ENCODE measurements around the gene WDR43. TPM values are rescaled to one million over a fixed set of nuclear protein-coding genes. Genes with fewer than 3 reads are reported as not detected.

The WDR43 gene
- total RNA-seq, 1 experiment from 2014 or later: 85.6 TPM

- no TSS peak for BruUV-seq (replicated peaks)
- H3K9me3 Mint-ChIP-seq (ENCODE audit: low read depth, unreplicated experiment): no peaks in the 10 kb centered on the region
- intact Hi-C loops (cut with micrococcal nuclease; ENCODE audit: unreplicated experiment): no loop called here
- no peak overlapping the region for H3K4me3 Mint-ChIP-seq (ENCODE audit: low read depth, unreplicated experiment)
- TF ChIP-seq CTCF (IDR thresholded peaks at IDR 0.05; ENCODE audit: unreplicated experiment): no peak
- no peaks in the 10 kb centered on the region for H3K27me3 Mint-ChIP-seq (ENCODE audit: unreplicated experiment)
- DNase-seq: no peak
- H3K4me1 Mint-ChIP-seq (ENCODE audit: low read depth, unreplicated experiment): no peaks in the 10 kb centered on the region
- peaks cover 82% of the 10 kb centered on the region for H3K36me3 Mint-ChIP-seq (ENCODE audit: insufficient read depth, unreplicated experiment)
- no peak overlapping the region for H3K27ac Mint-ChIP-seq (ENCODE audit: unreplicated experiment)
- CTCF ChIA-PET: interaction anchor here (0.6 kb wide), 1 partner anchor 365 kb away, joined by 5 read pairs; no protein-coding TSS in a partner anchor
Measured at GRCh38 chr2:28934769-28935168, 40.3 kb downstream of the WDR43 start.

GRCh38 chr2:28941008-28941407 is 46.5 kb downstream of the WDR43 start:
- intact Hi-C loops (cut with micrococcal nuclease; ENCODE audit: unreplicated experiment): no loop called here
- H3K27me3 Mint-ChIP-seq (ENCODE audit: unreplicated experiment): no peaks in the 10 kb centered on the region
- H3K4me3 Mint-ChIP-seq (ENCODE audit: low read depth, unreplicated experiment): no peak overlapping the region
- TF ChIP-seq CTCF (IDR thresholded peaks at IDR 0.05; ENCODE audit: unreplicated experiment): no peak
- CTCF ChIA-PET: no interaction called here
- peaks cover 67% of the 10 kb centered on the region for H3K36me3 Mint-ChIP-seq (ENCODE audit: insufficient read depth, unreplicated experiment)
- no peaks in the 10 kb centered on the region for H3K4me1 Mint-ChIP-seq (ENCODE audit: low read depth, unreplicated experiment)
- no peak for DNase-seq
- no peaks in the 10 kb centered on the region for H3K9me3 Mint-ChIP-seq (ENCODE audit: low read depth, unreplicated experiment)
- BruUV-seq (replicated peaks): no TSS peak
- H3K27ac Mint-ChIP-seq (ENCODE audit: unreplicated experiment): no peak overlapping the region

- Mint-ChIP-seq H3K36me3 (ENCODE audit: insufficient read depth, unreplicated experiment) (peaks cover 54% of the 10 kb centered on the region), H3K27ac (ENCODE audit: unreplicated experiment) (no peak overlapping the region), H3K4me1 (ENCODE audit: low read depth, unreplicated experiment) (peaks cover 4% of the 10 kb centered on the region), H3K9me3 (ENCODE audit: low read depth, unreplicated experiment) (peaks cover 3% of the 10 kb centered on the region), H3K27me3 (ENCODE audit: unreplicated experiment) (no peaks in the 10 kb centered on the region), H3K4me3 (ENCODE audit: low read depth, unreplicated experiment) (no peak overlapping the region)
- DNase-seq: no peak
- CTCF ChIA-PET: interaction anchor here (0.7 kb wide), 1 partner anchor 19 kb away, joined by 4 read pairs; no protein-coding TSS in a partner anchor
- BruUV-seq (replicated peaks): no TSS peak
- intact Hi-C loops (cut with micrococcal nuclease; ENCODE audit: unreplicated experiment): no loop called here
- no peak for TF ChIP-seq CTCF (IDR thresholded peaks at IDR 0.05; ENCODE audit: unreplicated experiment)
Measured at GRCh38 chr2:28944535-28945248, 50.2 kb downstream of the WDR43 start.

GRCh38 chr2:28948160-28948559 is 53.7 kb downstream of the WDR43 start:
- H3K4me3 Mint-ChIP-seq (ENCODE audit: low read depth, unreplicated experiment): no peak overlapping the region
- no peak overlapping the region for H3K27ac Mint-ChIP-seq (ENCODE audit: unreplicated experiment)
- peaks cover 6% of the 10 kb centered on the region for H3K9me3 Mint-ChIP-seq (ENCODE audit: low read depth, unreplicated experiment)
- no peak for TF ChIP-seq CTCF (IDR thresholded peaks at IDR 0.05; ENCODE audit: unreplicated experiment)
- BruUV-seq (replicated peaks): no TSS peak
- peaks cover 38% of the 10 kb centered on the region for H3K4me1 Mint-ChIP-seq (ENCODE audit: low read depth, unreplicated experiment)
- H3K27me3 Mint-ChIP-seq (ENCODE audit: unreplicated experiment): no peaks in the 10 kb centered on the region
- CTCF ChIA-PET: interaction anchor here (0.7 kb wide), 1 partner anchor 52 kb away, joined by 3 read pairs; no protein-coding TSS in a partner anchor
- DNase-seq: no peak
- intact Hi-C loops (cut with micrococcal nuclease; ENCODE audit: unreplicated experiment): no loop called here
- H3K36me3 Mint-ChIP-seq (ENCODE audit: insufficient read depth, unreplicated experiment): peaks cover 55% of the 10 kb centered on the region

All from Calu3 (cell line).